H1 (cell line): Measurements from ENCODE around the gene KRTAP4-1. TPM values are rescaled to one million over a fixed set of nuclear protein-coding genes. Genes with fewer than 3 reads are reported as not detected.

Experiments
- USF2 ChIP-seq: IDR thresholded peaks from 2 replicates; pipeline ENCODE4 v1.6.1; 2011; ENCODE audit warnings: low read length, improper control_type of control experiment
- polyA plus RNA-seq, 7 experiments: library from polyadenylated mRNA; depleted of rRNA in 3 of 7; stranded (reverse) in 5 of 7; unstranded in 2 of 7; fragments of >200 nt in 5 of 7; fragments of 200-250 nt in 2 of 7; gene quantifications; 1 replicate in 5 of 7; 2 replicates in 1 of 7; 4 replicates in 1 of 7; pipeline versions ENCODE4 v1.2.1 to v1.2.3, GENCODE V29; 2011 to 2013; ENCODE audit warnings: missing spikeins in 2 of 7, mixed read lengths in 2 of 7
- total RNA-seq: library from RNA; stranded (reverse); fragmentation: NEBNext Ultra II Directional; extraction: Animal tissue kit (Norgen Biotek cat#: 25700); gene quantifications from 2 replicates; pipeline ENCODE4 v1.2.1, GENCODE V29; 2021

Gene KRTAP4-1
- total and polyA plus RNA-seq, 2 of the 8 experiments (the other 6 are each of a cell fraction or from before 2014, with no cell fraction given) = not detected

GRCh38 chr17:41178843-41179616 is 5.7 kb downstream of the KRTAP4-1 start (continued):
- no peak for TF ChIP-seq USF2
- TF ChIP-seq, all 59 proteins: peak for 0
